ENCODE data around the gene SLC8A2. TPM values are rescaled to one million over a fixed set of nuclear protein-coding genes. Genes with fewer than 3 reads are reported as not detected.
"Not testable (repeated sequence)": the region's sequence is repeated elsewhere in the genome, so short reads cannot be mapped to it uniquely, and the experiment has no call there.

SLC8A2 gene
- total RNA-seq, 2 donors from 2014 or later, result not detected

DNA sequence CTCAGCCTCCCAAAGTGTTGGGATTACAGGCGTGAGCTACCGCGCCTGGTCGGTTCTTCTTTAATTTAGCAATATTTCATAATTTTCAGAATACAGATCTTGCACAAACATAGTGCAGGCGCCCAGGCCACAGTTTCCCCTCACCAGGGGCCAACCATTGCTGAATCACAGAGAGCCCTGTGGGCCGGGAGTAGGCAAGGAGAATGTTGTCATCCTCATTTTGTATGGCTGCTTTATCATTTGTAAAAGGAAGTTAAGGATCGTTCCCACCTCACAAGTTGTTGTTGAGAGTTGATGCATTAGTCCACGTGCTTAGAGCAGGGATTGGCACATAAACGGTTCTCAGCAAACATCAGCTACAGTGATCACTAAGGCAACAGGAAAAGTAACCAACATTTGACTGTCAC is 82.5 kb downstream of the SLC8A2 start:
- Mint-ChIP-seq H3K4me1 (peaks cover 10% of the 10 kb centered on the region), H3K4me3 (no peak overlapping the region), H3K27me3 (peaks cover 25% of the 10 kb centered on the region), H3K27ac (no peak overlapping the region), H3K36me3 (ENCODE audit: low read depth) (peaks cover 2% of the 10 kb centered on the region)
- H3K9me3 ChIP-seq (ENCODE audit: control insufficient read depth, low read length, poor library complexity, severe bottlenecking), result no peaks in the 10 kb centered on the region
- ATAC-seq, result peak; percentile 56
- no peak for DNase-seq

DNA sequence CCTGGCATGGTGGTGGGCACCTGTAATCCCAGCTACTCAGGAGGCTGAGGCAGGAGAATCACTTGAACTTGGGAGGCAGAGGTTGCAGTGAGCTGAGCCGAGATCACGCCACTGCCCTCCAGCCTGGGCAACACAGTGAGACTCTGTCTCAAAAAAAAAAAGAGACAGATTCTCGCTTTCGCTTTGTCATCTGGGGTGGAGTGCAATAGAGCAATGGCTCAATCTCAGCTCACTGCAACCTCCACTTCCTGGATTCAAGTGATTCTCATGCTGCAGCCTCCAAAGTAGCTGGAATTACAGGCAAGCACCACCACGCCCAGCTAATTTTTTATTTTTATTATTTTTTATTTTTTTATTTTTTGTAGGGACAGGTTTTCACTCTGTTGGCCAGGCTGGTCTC is 83.0 kb downstream of the SLC8A2 start:
- not testable (repeated sequence) for DNase-seq; H3K36me3 Mint-ChIP-seq (ENCODE audit: low read depth); H3K4me3 Mint-ChIP-seq; H3K4me1 Mint-ChIP-seq; ATAC-seq; H3K27ac Mint-ChIP-seq; H3K9me3 ChIP-seq (ENCODE audit: control insufficient read depth, low read length, poor library complexity, severe bottlenecking)
- peaks cover 21% of the 10 kb centered on the region for H3K27me3 Mint-ChIP-seq

DNA sequence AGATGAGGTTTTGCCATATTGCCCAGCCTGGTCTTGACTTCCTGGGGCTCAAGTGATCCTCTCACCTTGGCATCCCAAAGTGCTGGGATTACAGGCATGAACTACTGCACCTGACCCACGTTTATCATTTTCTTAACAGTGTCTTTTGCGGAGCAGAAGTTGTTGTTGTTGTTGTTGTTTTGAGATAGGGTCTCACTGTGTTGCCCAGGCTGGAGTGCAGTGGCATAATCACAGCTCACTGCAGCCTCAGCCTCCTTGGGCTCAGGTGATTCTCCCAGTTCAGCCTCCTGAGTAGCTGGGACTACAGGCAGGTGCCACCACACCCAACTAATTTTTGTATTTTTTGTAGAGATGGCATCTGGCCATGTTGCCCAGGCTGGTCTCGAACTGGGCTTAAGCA is 84.1 kb downstream of the SLC8A2 start:
- H3K4me1 Mint-ChIP-seq; H3K9me3 ChIP-seq (ENCODE audit: control insufficient read depth, low read length, poor library complexity, severe bottlenecking); H3K36me3 Mint-ChIP-seq (ENCODE audit: low read depth); ATAC-seq; H3K4me3 Mint-ChIP-seq; DNase-seq; H3K27me3 Mint-ChIP-seq; H3K27ac Mint-ChIP-seq: not testable (repeated sequence)

DNA sequence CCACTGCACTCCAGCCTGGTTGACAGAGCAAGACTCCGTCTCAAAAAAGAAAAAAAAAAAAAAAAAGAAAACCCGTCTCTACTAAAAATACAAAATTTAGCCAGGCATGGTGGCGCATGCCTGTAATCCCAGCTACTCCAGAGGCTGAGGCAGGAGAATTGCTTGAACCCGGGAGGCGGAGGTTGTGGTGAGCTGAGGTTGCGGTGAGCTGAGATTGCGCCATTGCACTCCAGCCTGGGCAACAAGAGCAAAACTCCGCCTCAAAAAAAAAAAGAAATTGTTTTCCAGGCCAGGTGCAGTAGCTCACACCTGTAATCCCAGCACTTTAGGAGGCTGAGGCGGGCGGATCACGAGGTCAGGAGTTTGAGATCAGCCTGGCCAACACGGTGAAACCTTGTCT is 85.1 kb downstream of the SLC8A2 start:
- H3K27me3 Mint-ChIP-seq; DNase-seq; H3K4me3 Mint-ChIP-seq; H3K9me3 ChIP-seq (ENCODE audit: control insufficient read depth, low read length, poor library complexity, severe bottlenecking); H3K27ac Mint-ChIP-seq; H3K36me3 Mint-ChIP-seq (ENCODE audit: low read depth); ATAC-seq; H3K4me1 Mint-ChIP-seq: not testable (repeated sequence)

DNA sequence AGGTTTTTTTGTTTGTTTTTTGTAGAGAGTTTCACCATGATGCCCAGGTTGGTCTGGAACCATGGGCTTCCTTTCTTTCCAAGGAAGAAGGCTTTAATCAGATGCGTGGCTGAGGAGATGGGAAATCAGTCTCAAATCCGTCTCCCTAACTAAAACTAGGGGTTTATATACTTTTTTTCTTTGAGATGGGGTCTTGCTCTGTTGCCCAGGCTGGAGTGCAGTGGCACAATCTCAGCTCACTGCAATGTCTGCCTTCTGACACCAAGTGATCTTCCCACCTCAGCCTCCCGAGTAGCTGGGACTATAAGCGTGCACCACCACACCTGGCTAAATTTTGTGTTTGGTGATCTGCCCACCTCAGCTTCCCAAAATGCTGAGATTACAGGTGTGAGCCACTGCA is 87.2 kb downstream of the SLC8A2 start:
- not testable (repeated sequence) for H3K27ac Mint-ChIP-seq

DNA sequence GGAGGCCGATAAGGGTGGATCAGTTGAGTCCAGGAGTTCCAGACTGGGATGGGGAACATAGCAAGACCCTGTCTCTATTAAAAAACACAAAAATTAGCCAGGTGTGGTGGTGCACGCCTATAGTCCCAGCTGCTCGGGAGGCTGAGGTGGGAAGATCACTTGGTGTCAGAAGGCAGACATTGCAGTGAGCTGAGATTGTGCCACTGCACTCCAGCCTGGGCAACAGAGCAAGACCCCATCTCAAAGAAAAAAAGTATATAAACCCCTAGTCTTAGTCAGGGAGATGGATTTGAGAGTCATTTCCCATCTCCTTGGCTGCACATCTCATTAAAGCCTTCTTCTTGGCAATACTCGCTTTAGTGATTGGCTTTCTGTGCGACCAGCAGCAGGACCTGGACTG is 87.8 kb downstream of the SLC8A2 start:
- H3K4me1 Mint-ChIP-seq; DNase-seq; H3K27me3 Mint-ChIP-seq; H3K4me3 Mint-ChIP-seq; H3K27ac Mint-ChIP-seq; H3K36me3 Mint-ChIP-seq (ENCODE audit: low read depth); ATAC-seq; H3K9me3 ChIP-seq (ENCODE audit: control insufficient read depth, low read length, poor library complexity, severe bottlenecking): not testable (repeated sequence)

More for the DNA sequence above, 87.2 kb downstream of the SLC8A2 start:
- not testable (repeated sequence) for H3K9me3 ChIP-seq (ENCODE audit: control insufficient read depth, low read length, poor library complexity, severe bottlenecking); H3K36me3 Mint-ChIP-seq (ENCODE audit: low read depth); H3K27me3 Mint-ChIP-seq; H3K4me1 Mint-ChIP-seq; H3K4me3 Mint-ChIP-seq; DNase-seq; ATAC-seq

DNA sequence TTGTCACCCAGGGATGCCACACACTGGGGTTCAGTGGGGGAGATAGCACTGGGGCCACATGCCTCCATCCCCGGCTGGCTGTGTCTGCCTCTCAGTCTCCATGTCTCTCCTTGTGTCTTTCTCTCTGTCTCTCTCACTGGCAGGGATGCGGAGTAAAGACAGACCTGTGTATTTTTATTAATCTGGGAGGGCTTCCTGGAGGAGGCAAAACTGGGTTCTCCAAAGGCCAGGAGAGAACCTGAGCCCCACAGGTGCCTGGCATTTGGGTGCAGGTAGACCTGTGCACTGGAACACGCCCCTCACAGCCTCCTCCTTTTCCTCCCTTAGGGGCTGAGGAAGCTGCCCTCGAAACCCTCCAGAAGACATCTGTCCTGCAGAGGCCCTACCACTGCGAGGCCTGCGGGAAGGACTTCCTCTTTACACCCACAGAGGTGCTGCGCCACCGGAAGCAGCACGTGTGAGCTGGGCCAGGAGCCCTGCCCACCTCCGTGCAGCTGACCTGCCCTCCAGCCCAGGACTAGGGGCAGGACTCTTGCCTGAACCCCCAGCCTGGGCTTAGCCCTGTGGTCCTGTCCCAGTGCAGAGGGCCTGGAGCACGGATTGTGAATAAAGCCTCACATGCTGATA is 89.9 kb downstream of the SLC8A2 start:
- Mint-ChIP-seq H3K4me1 (peaks cover 8% of the 10 kb centered on the region), H3K4me3 (peak overlapping the region; percentile 12), H3K27ac (peak overlapping the region; percentile 89), H3K27me3 (peaks cover 9% of the 10 kb centered on the region), H3K36me3 (ENCODE audit: low read depth) (peaks cover 8% of the 10 kb centered on the region)
- DNase-seq (no peak), ATAC-seq (peak; percentile 52)
- H3K9me3 ChIP-seq (ENCODE audit: control insufficient read depth, low read length, poor library complexity, severe bottlenecking), result no peaks in the 10 kb centered on the region

DNA sequence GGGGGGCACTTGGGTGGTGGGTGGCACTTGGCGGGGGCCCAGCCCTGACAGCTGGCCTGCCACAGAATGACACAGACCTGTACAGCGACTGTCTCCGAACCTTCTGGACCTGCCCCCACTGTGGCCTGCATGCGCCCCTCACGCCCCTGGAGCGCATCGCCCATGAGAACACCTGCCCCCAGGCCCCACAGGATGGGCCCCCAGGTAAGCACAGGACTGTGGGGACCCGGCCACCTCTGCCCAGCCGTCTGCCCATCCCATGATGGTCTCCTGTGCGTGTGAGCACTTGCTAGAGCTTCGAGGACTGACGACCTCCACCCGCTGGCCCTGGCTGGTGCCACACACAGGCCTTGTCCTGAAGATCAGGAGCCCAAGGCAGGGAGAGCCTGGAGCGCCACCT is 90.6 kb downstream of the SLC8A2 start:
- H3K4me3 Mint-ChIP-seq, result no peak overlapping the region
- no peak overlapping the region for H3K27ac Mint-ChIP-seq
- peaks cover 8% of the 10 kb centered on the region for H3K36me3 Mint-ChIP-seq (ENCODE audit: low read depth)
- H3K9me3 ChIP-seq (ENCODE audit: control insufficient read depth, low read length, poor library complexity, severe bottlenecking), result no peaks in the 10 kb centered on the region
- no peak for DNase-seq
- no peak for ATAC-seq
- peaks cover 9% of the 10 kb centered on the region for H3K27me3 Mint-ChIP-seq
- peaks cover 8% of the 10 kb centered on the region for H3K4me1 Mint-ChIP-seq

DNA sequence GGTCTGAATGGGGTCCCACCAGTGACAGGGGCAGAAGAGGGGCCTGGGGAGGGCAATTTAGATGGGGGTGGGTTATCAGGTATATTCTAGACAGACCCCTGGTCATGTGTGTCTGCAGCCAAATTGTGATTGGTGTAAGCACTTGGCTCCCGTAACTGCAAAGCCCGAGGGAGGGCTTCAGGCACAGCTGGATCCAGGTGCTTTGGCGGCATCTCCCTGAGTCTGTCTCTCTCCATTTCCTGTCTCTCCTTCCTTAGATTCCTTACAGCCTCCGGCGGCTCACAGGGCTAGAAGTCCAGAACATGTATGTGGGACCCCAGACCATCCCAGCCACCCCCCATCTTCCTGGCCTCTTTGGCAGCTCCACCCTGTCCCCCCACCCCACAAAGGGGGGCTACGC is 91.1 kb downstream of the SLC8A2 start:
- peaks cover 5% of the 10 kb centered on the region for H3K27me3 Mint-ChIP-seq
- ATAC-seq, result no peak

DNA sequence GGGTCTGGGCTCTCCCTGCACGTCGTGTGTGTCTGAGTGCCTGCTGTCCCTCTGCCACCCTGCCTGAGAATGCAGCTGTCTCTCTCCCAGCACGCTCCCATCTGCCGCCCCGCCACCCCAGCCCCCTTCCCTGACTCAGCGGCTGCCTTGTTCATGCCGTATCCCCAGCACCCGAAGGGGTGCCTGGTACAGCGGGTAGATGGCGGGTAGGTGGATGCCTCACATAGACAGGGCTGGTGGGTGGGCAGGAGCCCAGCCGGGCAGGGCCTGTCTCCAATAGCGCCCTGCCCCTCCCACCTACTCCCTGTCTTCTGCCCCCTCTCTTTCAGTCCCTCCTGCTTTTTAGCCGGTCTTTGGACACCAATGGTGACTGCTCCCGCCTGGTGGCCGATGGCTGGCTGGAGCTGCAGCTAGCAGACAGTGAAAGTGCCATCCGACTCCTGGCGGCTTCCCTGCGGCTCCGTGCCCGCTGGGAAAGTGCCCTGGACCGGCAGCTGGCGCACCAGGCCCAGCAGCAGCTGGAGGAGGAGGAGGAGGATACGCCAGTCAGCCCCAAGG is 92.2 kb downstream of the SLC8A2 start:
- no peak for DNase-seq
- Mint-ChIP-seq H3K27me3 (no peaks in the 10 kb centered on the region), H3K4me1 (peaks cover 8% of the 10 kb centered on the region), H3K4me3 (no peak overlapping the region), H3K36me3 (ENCODE audit: low read depth) (peaks cover 8% of the 10 kb centered on the region), H3K27ac (no peak overlapping the region)
- H3K9me3 ChIP-seq (ENCODE audit: control insufficient read depth, low read length, poor library complexity, severe bottlenecking), result no peaks in the 10 kb centered on the region
- no peak for ATAC-seq

More for the DNA sequence above, 91.1 kb downstream of the SLC8A2 start:
- no peaks in the 10 kb centered on the region for H3K9me3 ChIP-seq (ENCODE audit: control insufficient read depth, low read length, poor library complexity, severe bottlenecking)
- no peak for DNase-seq
- Mint-ChIP-seq H3K4me3 (no peak overlapping the region), H3K27ac (no peak overlapping the region), H3K4me1 (peaks cover 8% of the 10 kb centered on the region), H3K36me3 (ENCODE audit: low read depth) (peaks cover 8% of the 10 kb centered on the region)

DNA sequence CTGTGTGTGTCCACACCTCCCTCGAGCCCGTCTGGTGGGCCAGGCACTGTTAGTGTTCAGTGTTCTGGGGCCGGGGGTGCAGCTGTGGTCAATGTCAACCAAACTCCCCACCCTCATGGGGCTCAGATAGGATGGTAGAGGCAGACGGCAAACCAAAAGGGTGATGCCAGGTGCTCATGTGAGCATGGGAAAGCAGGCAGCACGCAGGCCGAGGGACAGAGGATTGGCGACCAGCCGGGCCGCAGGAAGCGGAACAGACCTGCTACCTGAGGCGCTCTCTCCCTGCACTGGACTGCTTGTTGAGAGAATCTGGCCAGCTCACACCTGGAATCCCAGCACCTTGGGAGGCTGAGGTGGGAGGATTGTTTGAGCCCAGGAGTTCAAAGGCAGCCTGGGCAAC is 93.4 kb downstream of the SLC8A2 start:
- Mint-ChIP-seq H3K4me3 (no peak overlapping the region), H3K27me3 (no peaks in the 10 kb centered on the region), H3K4me1 (peaks cover 8% of the 10 kb centered on the region), H3K36me3 (ENCODE audit: low read depth) (peaks cover 8% of the 10 kb centered on the region), H3K27ac (no peak overlapping the region)
- DNase-seq, result no peak
- no peak for ATAC-seq
- H3K9me3 ChIP-seq (ENCODE audit: control insufficient read depth, low read length, poor library complexity, severe bottlenecking), result no peaks in the 10 kb centered on the region

Other genes with a start within 250 kb of the SLC8A2 start
- gene BBC3, start 240.7 kb downstream of the SLC8A2 start, total RNA-seq, result 10 to 100 TPM; 32.4 to 40.2 TPM
- gene CCDC9, start 215.4 kb downstream of the SLC8A2 start, total RNA-seq, result 10 to 100 TPM; 35.6 to 53.7 TPM
- gene INAFM1, start 197.0 kb downstream of the SLC8A2 start, total RNA-seq, result 1 to 10 TPM; 9.2 to 9.9 TPM
- gene C5AR1, start 162.0 kb downstream of the SLC8A2 start, total RNA-seq, result 10 to 100 TPM in 1 of 2 donors, 1 to 10 TPM in 1; 2.2 to 11.3 TPM
- gene C5AR2, start 139.7 kb downstream of the SLC8A2 start, total RNA-seq, result 1 to 10 TPM in 1 of 2 donors, under 1 TPM in 1; 0.70 to 1.4 TPM
- gene DHX34, start 122.6 kb downstream of the SLC8A2 start, total RNA-seq, result 10 to 100 TPM in 1 of 2 donors, 1 to 10 TPM in 1; 9.1 to 11.2 TPM
- under 1 TPM in 1 of 2 donors, not detected in 1; 0.34 TPM for gene MEIS3, start 52.4 kb downstream of the SLC8A2 start, total RNA-seq
- gene KPTN, start 12.3 kb upstream of the SLC8A2 start, total RNA-seq, result 1 to 10 TPM; 3.5 to 6.3 TPM
- 100 to 1,000 TPM; 124 to 133 TPM for gene NAPA, start 43.2 kb upstream of the SLC8A2 start, total RNA-seq
- gene ZNF541, start 101.3 kb upstream of the SLC8A2 start, total RNA-seq, result under 1 TPM; 0.65 to 0.99 TPM
- gene BICRA, start 137.2 kb upstream of the SLC8A2 start, total RNA-seq, result 10 to 100 TPM; 32.1 to 34.8 TPM
- under 1 TPM in 1 of 2 donors, not detected in 1; 0.70 TPM for gene EHD2, start 241.5 kb upstream of the SLC8A2 start, total RNA-seq